H1 (cell line): Measurements from ENCODE around the gene COL4A1. TPM values are rescaled to one million over a fixed set of nuclear protein-coding genes. Genes with fewer than 3 reads are reported as not detected.
A peak's percentile ranks its signal among the peaks of the same experiment; 100 is the strongest.

Source experiments
- CTCF ChIA-PET: fragments of 300-600 bp; sonication (Branson Sonifier 250); formaldehyde crosslinking; loops from one replicate; lab custom pipeline; 2021; ENCODE audit not compliant: partially characterized antibody; lab: Charles Lee
- POLR2A ChIA-PET: fragments of 300-600 bp; sonication (Branson Sonifier 250); formaldehyde crosslinking; loops from one replicate; lab custom pipeline; 2021; ENCODE audit warnings: inconsistent platforms; ENCODE audit not compliant: partially characterized antibody; lab: Charles Lee
- DNase-seq, 2 experiments: peaks; one replicate each; pipeline versions ENCODE4 v3.0.0 to v3.0.0-alpha.2; 2010 to 2022; ENCODE audit warnings: low spot score in 2 of 2, low read depth in 1 of 2, mixed read lengths in 1 of 2
- FAIRE-seq: peaks from 2 replicates; lab custom pipeline; 2011; peaks lifted over from hg19 to GRCh38; lab: Jason Lieb, UNC
- H2AFZ ChIP-seq: 2 replicates; pipeline ENCODE4 v1.8.1; 2012; ENCODE audit warnings: low read length, inconsistent platforms
- H2AK5ac ChIP-seq: 2 replicates; pipeline ENCODE4 v1.6.1; 2013; ENCODE audit warnings: low read depth, low read length
- H2BK120ac ChIP-seq: replicated peaks from 2 replicates; pipeline ENCODE3; 2013; ENCODE audit warnings: low read depth, low read length, inconsistent platforms
- H2BK12ac ChIP-seq: 2 replicates; pipeline ENCODE4 v1.6.1; 2013; ENCODE audit warnings: low read depth, low read length
- H2BK15ac ChIP-seq: 2 replicates; pipeline ENCODE4 v1.6.1; 2013; ENCODE audit warnings: low read length
- H2BK20ac ChIP-seq: 2 replicates; pipeline ENCODE4 v1.6.1; 2013; ENCODE audit warnings: low read length
- H2BK5ac ChIP-seq: 2 replicates; pipeline ENCODE4 v1.6.1; 2013; ENCODE audit warnings: low read depth, low read length
- H3K14ac ChIP-seq: 2 replicates; pipeline ENCODE4 v1.6.1; 2013; ENCODE audit warnings: inconsistent platforms; ENCODE audit not compliant: insufficient read length
- H3K18ac ChIP-seq: 2 replicates; pipeline ENCODE4 v1.6.1; 2013; ENCODE audit warnings: low read length; ENCODE audit errors: extremely low read depth
- H3K23ac ChIP-seq: 2 replicates; pipeline ENCODE4 v1.6.1; 2013; ENCODE audit warnings: inconsistent platforms; ENCODE audit not compliant: insufficient read length
- H3K23me2 ChIP-seq: 2 replicates; pipeline ENCODE4 v1.6.1; 2013; ENCODE audit warnings: low read depth, low read length
- H3K27ac ChIP-seq: 2 replicates; pipeline ENCODE4 v1.6.1; 2011; ENCODE audit warnings: low read depth, low read length, inconsistent platforms
- H3K27me3 ChIP-seq, 4 experiments: replicated peaks in 1 of 4; 1 replicate in 1 of 4; 2 replicates in 3 of 4; pipeline versions ENCODE4 v1.6.1 to v1.8.1; 2011 to 2013; ENCODE audit warnings: low read length in 3 of 4, mild to moderate bottlenecking in 3 of 4, inconsistent platforms in 2 of 4, mixed read lengths in 2 of 4, moderate library complexity in 1 of 4; ENCODE audit not compliant: control insufficient read depth in 3 of 4, insufficient read depth in 3 of 4; ENCODE audit errors: extremely low read depth in 1 of 4
- H3K36me3 ChIP-seq, 4 experiments: 2 replicates each; pipeline versions ENCODE4 v1.6.1 to v1.8.1; 2011 to 2013; ENCODE audit warnings: mild to moderate bottlenecking in 4 of 4, low read length in 3 of 4, moderate library complexity in 2 of 4, control low read depth in 1 of 4, inconsistent platforms in 1 of 4; ENCODE audit not compliant: insufficient read depth in 4 of 4, control insufficient read depth in 2 of 4
- H3K4ac ChIP-seq: replicated peaks from 2 replicates; pipeline ENCODE3; 2013; ENCODE audit warnings: low read length, low read depth, mixed read lengths, inconsistent platforms; ENCODE audit not compliant: insufficient read length
- H3K4me1 ChIP-seq, 4 experiments: replicated peaks in 1 of 4; 1 replicate in 1 of 4; 2 replicates in 3 of 4; pipeline versions ENCODE4 v1.6.1 to v1.8.1; 2011 to 2013; ENCODE audit warnings: low read length in 3 of 4, inconsistent platforms in 2 of 4, mixed read lengths in 1 of 4; ENCODE audit not compliant: insufficient read depth in 4 of 4, control insufficient read depth in 3 of 4
- H3K4me2 ChIP-seq, 2 experiments: 2 replicates each; pipeline versions ENCODE4 v1.6.1 to v1.8.1; 2011 to 2013; ENCODE audit warnings: low read depth in 2 of 2, low read length in 2 of 2, control low read depth in 1 of 2, inconsistent platforms in 1 of 2, mild to moderate bottlenecking in 1 of 2; ENCODE audit not compliant: insufficient read depth in 1 of 2
- H3K4me3 ChIP-seq, 4 experiments: fragments of 200-600, 300-600 bp in 1 of 4; sonication (generic), shearing (Covaris generic), sonication (Bioruptor Twin) in 1 of 4; 2 replicates each; pipeline versions ENCODE4 v1.5.1 to v1.8.1; 2011 to 2016; ENCODE audit warnings: low read length in 4 of 4, low read depth in 3 of 4, control low read depth in 2 of 4, inconsistent platforms in 2 of 4, mild to moderate bottlenecking in 2 of 4, mixed read lengths in 1 of 4, moderate library complexity in 1 of 4; ENCODE audit not compliant: insufficient read depth in 2 of 4; ENCODE audit errors: extremely low read depth in 1 of 4
- H3K56ac ChIP-seq: replicated peaks from 2 replicates; pipeline ENCODE3; 2013; ENCODE audit warnings: low read depth, mild to moderate bottlenecking, mixed read lengths, low read length, inconsistent platforms; ENCODE audit not compliant: insufficient read length
- H3K79me1 ChIP-seq: 2 replicates; pipeline ENCODE4 v1.6.1; 2013; ENCODE audit warnings: low read depth, low read length, control low read depth
- H3K79me2 ChIP-seq, 2 experiments: 2 replicates each; pipeline versions ENCODE4 v1.6.1 to v1.8.1; 2012 to 2013; ENCODE audit warnings: low read length in 2 of 2, mild to moderate bottlenecking in 2 of 2, inconsistent platforms in 1 of 2; ENCODE audit not compliant: insufficient read depth in 2 of 2, control insufficient read depth in 1 of 2
- H3K9ac ChIP-seq, 4 experiments: replicated peaks in 1 of 4; 1 replicate in 1 of 4; 2 replicates in 3 of 4; pipeline versions ENCODE4 v1.6.1 to v1.8.1; 2011 to 2013; ENCODE audit warnings: low read depth in 3 of 4, low read length in 3 of 4, control low read depth in 2 of 4, mild to moderate bottlenecking in 2 of 4, moderate library complexity in 2 of 4, inconsistent platforms in 1 of 4; ENCODE audit errors: extremely low read depth in 1 of 4
- H3K9me3 ChIP-seq, 2 experiments: 2 replicates each; pipeline versions ENCODE4 v1.6.1 to v1.8.1; 2012 to 2013; ENCODE audit warnings: mild to moderate bottlenecking in 2 of 2, moderate library complexity in 2 of 2, control low read depth in 1 of 2, inconsistent platforms in 1 of 2, low read depth in 1 of 2, low read length in 1 of 2, mixed read lengths in 1 of 2; ENCODE audit not compliant: insufficient read depth in 2 of 2
- H4K20me1 ChIP-seq, 2 experiments: replicated peaks in 1 of 2; 2 replicates each; pipeline versions ENCODE3 to v1.8.1; 2011 to 2013; ENCODE audit warnings: inconsistent platforms in 2 of 2, low read length in 2 of 2, mild to moderate bottlenecking in 1 of 2; ENCODE audit not compliant: insufficient read depth in 2 of 2, control insufficient read depth in 1 of 2
- H4K5ac ChIP-seq: 2 replicates; pipeline ENCODE4 v1.6.1; 2013; ENCODE audit warnings: low read length, low read depth, mixed read lengths, inconsistent platforms; ENCODE audit not compliant: insufficient read length
- H4K8ac ChIP-seq: 2 replicates; pipeline ENCODE4 v1.8.0; 2013; ENCODE audit warnings: mild to moderate bottlenecking, moderate library complexity, low read length, inconsistent platforms; ENCODE audit not compliant: insufficient read depth; ENCODE audit errors: extremely low read depth
- H4K91ac ChIP-seq: replicated peaks from 2 replicates; pipeline ENCODE3; 2013; ENCODE audit warnings: low read length, mixed read lengths, inconsistent platforms; ENCODE audit not compliant: insufficient read length
- CBX5 ChIP-seq: fragments of 300-800, 300-1000 bp; sonication (generic); IDR thresholded peaks from 2 replicates; pipeline ENCODE4 v1.7.1; 2016; ENCODE audit warnings: antibody characterized with exemption, low read length, low read depth
- EP300 ChIP-seq, 2 experiments: IDR thresholded peaks; 1 replicate in 1 of 2; 2 replicates in 1 of 2; pipeline ENCODE4 v1.6.1; 2011 to 2012; ENCODE audit warnings: low read depth in 2 of 2, low read length in 2 of 2, mild to moderate bottlenecking in 2 of 2, borderline replicate concordance in 1 of 2, inconsistent platforms in 1 of 2, moderate library complexity in 1 of 2
- FOSL1 ChIP-seq: IDR thresholded peaks from 2 replicates; pipeline ENCODE4 v1.6.1; 2011; ENCODE audit warnings: mild to moderate bottlenecking, low read depth, low read length, moderate library complexity; ENCODE audit not compliant: insufficient read depth
- NRF1 ChIP-seq: IDR thresholded peaks from 2 replicates; pipeline ENCODE4 v1.6.1; 2011; ENCODE audit warnings: mild to moderate bottlenecking, low read depth, low read length, improper control_type of control experiment
- POLR2AphosphoS5 ChIP-seq: IDR thresholded peaks from 2 replicates; pipeline ENCODE4 v1.6.1; 2011; ENCODE audit warnings: low read depth, low read length
- RBBP5 ChIP-seq: IDR thresholded peaks from 2 replicates; pipeline ENCODE4 v1.7.1; 2012; ENCODE audit warnings: low read depth, mild to moderate bottlenecking, inconsistent platforms, low read length, moderate library complexity, borderline replicate concordance
- RNF2 ChIP-seq: fragments of 200-900, 300-1000 bp; sonication (generic); IDR thresholded peaks from 2 replicates; pipeline ENCODE4 v1.7.1; 2016; ENCODE audit warnings: borderline replicate concordance, low read depth, mild to moderate bottlenecking, antibody characterized with exemption, low read length; ENCODE audit not compliant: poor library complexity, severe bottlenecking; ENCODE audit errors: missing control alignments
- SAP30 ChIP-seq: fragments of 300-600 bp; sonication (generic); IDR thresholded peaks from 2 replicates; pipeline ENCODE4 v1.7.1; 2012; ENCODE audit warnings: low read length, moderate library complexity, mild to moderate bottlenecking, inconsistent platforms; ENCODE audit not compliant: insufficient read depth, insufficient replicate concordance
- SIN3A ChIP-seq, 2 experiments: IDR thresholded peaks in 1 of 2; conservative IDR thresholded peaks in 1 of 2; 2 replicates each; pipeline ENCODE4 v1.6.1; 2011 to 2012; ENCODE audit warnings: low read length in 2 of 2, improper control_type of control experiment in 1 of 2, low read depth in 1 of 2, mild to moderate bottlenecking in 1 of 2
- TAF1 ChIP-seq: IDR thresholded peaks from 2 replicates; pipeline ENCODE4 v1.6.1; 2011; ENCODE audit warnings: mild to moderate bottlenecking, low read depth, low read length
- YY1 ChIP-seq: IDR thresholded peaks from 2 replicates; pipeline ENCODE4 v1.6.1; 2011; ENCODE audit warnings: low read depth, mild to moderate bottlenecking, low read length
- WGBS, 2 experiments: shearing (Covaris generic) in 1 of 2; methylation state at CpG; one replicate each; pipeline versions ENCODE4 v1.1.6 to v1.1.7; 2013 to 2015; ENCODE audit warnings: low lambda C conversion rate in 2 of 2, mixed read lengths in 2 of 2, inconsistent platforms in 1 of 2, low coverage in 1 of 2, missing lambda C conversion rate in 1 of 2; ENCODE audit not compliant: insufficient replicate concordance in 2 of 2, insufficient coverage in 1 of 2, insufficient read length in 1 of 2; ENCODE audit errors: extremely low coverage in 1 of 2, missing lambda C conversion rate in 1 of 2; 5-methylcytosine and 5-hydroxymethylcytosine counted together
- polyA plus RNA-seq, 7 experiments: library from polyadenylated mRNA; depleted of rRNA in 3 of 7; stranded (reverse) in 5 of 7; unstranded in 2 of 7; fragments of >200 nt in 5 of 7; fragments of 200-250 nt in 2 of 7; gene quantifications; 1 replicate in 5 of 7; 2 replicates in 1 of 7; 4 replicates in 1 of 7; pipeline versions ENCODE4 v1.2.1 to v1.2.3, GENCODE V29; 2011 to 2013; ENCODE audit warnings: missing spikeins in 2 of 7, mixed read lengths in 2 of 7
- total RNA-seq: library from RNA; stranded (reverse); fragmentation: NEBNext Ultra II Directional; extraction: Animal tissue kit (Norgen Biotek cat#: 25700); gene quantifications from 2 replicates; pipeline ENCODE4 v1.2.1, GENCODE V29; 2021

Gene COL4A1
- total and polyA plus RNA-seq, 2 of the 8 experiments (the other 6 are each of a cell fraction or from before 2014, with no cell fraction given) = 30.7 to 82.0 TPM

DNA sequence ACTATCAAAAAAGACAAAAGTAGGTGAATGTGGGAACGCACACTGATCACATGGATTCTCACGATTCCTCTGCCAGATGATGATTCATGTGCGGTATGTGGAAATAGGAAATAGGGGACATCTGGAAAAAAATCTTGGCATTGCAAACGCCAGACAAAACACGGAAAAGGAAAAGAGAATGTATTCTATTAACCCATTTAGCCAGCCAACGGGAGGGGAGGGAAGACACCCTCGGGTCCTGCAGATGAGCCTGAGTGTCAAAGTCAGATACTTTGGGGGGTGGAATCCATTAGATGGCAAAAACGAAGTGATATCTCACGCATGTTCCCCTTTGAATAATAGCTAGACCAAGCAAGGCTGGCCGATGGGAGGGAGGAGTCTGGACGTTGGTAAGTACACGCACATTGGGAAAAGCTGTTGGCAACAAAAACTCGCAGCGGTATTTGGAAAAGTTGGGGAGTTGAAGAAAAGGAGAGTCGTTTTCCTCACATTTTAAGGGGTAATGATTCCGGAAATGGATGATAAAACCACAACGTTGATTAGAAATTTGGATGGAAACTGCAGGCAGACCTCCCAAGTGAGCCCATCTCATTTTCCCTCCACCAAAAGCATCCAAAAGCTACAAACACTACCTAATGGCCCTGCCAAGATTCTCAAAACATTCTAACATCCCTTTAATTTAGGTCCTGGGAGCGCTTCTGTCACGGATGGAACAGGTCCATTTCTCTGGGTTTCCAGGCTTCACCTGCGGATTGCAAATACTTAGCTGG is 73.6 kb downstream of the COL4A1 start:
- no peak overlapping the region for H2BK12ac ChIP-seq
- H3K79me2 ChIP-seq = no peaks in the 10 kb centered on the region
- FAIRE-seq (no peak), DNase-seq (peak in 1 of 2 experiments; percentile 27)
- no peaks in the 10 kb centered on the region for H3K27me3 ChIP-seq
- H2BK20ac ChIP-seq = no peak overlapping the region
- no peak overlapping the region for H3K4me2 ChIP-seq
- 85% methylated on average over 20 of the region's 20 CpGs; no CpG with 5 or more reads in 1 of the 2 experiments for WGBS, 2 experiments
- H2BK5ac ChIP-seq = no peak overlapping the region
- peaks cover 2 to 4% of the 10 kb centered on the region in 2 experiments for H4K20me1 ChIP-seq
- no peak overlapping the region for H4K91ac ChIP-seq
- no peak overlapping the region for H4K5ac ChIP-seq
- H2AK5ac ChIP-seq = no peak overlapping the region
- H3K56ac ChIP-seq = no peak overlapping the region
- ChIA-PET CTCF (interaction anchor here (0.9 to 3.6 kb wide), 4 partner anchors 11 to 223 kb away, joined by 3 to 29 read pairs (median 4); no protein-coding TSS in a partner anchor), POLR2A (interaction anchor here (0.7 to 1.1 kb wide), 2 partner anchors 9 to 14 kb away, joined by 3 read pairs; no protein-coding TSS in a partner anchor)
- no peak overlapping the region for H3K4me3 ChIP-seq
- H3K79me1 ChIP-seq = peaks cover 6% of the 10 kb centered on the region
- no peak overlapping the region for H2BK120ac ChIP-seq
- no peaks in the 10 kb centered on the region for H3K36me3 ChIP-seq
- H3K9ac ChIP-seq = no peak overlapping the region
- no peak overlapping the region for H3K23ac ChIP-seq
- no peak overlapping the region for H2AFZ ChIP-seq
- H4K8ac ChIP-seq = no peak overlapping the region
- H3K23me2 ChIP-seq = peaks cover 3% of the 10 kb centered on the region; the same call in 1 of the 2 replicates
- no peak overlapping the region for H3K27ac ChIP-seq
- H3K4ac ChIP-seq = no peak overlapping the region
- no peak overlapping the region for H3K18ac ChIP-seq
- peaks cover 0 to 4% (median 0%) of the 10 kb centered on the region in 4 experiments; a peak in 3 of 7 replicates for H3K4me1 ChIP-seq
- no peaks in the 10 kb centered on the region for H3K9me3 ChIP-seq
- H3K14ac ChIP-seq = no peak overlapping the region
- H2BK15ac ChIP-seq = no peak overlapping the region
- TF ChIP-seq YY1 = no peak
- TF ChIP-seq TAF1 = no peak
- TF ChIP-seq RNF2 = no peak
- TF ChIP-seq SIN3A (conservative IDR thresholded peaks at IDR 0.05 in 1 of 2, IDR thresholded peaks at IDR 0.05 in 1 of 2; ENCODE audit: low read depth in 1 of 2, low read length in 2 of 2) = no peak
- no peak for TF ChIP-seq POLR2AphosphoS5
- no peak for TF ChIP-seq RBBP5
- TF ChIP-seq FOSL1 = no peak
- TF ChIP-seq EP300 (IDR thresholded peaks at IDR 0.05; ENCODE audit: borderline replicate concordance in 1 of 2, low read depth in 2 of 2, low read length in 2 of 2) = no peak
- TF ChIP-seq SAP30 = no peak
- TF ChIP-seq CBX5 = no peak
- no peak for TF ChIP-seq NRF1
